NK-92 (cell line): ENCODE data around the gene ASB16.
A peak's percentile ranks its signal among the peaks of the same experiment; 100 is the strongest.

Source experiments
- DNase-seq: peaks from one replicate; lab custom pipeline; 2025; ENCODE audit not compliant: unreplicated experiment; lab: John Stamatoyannopoulos, UW

ASB16 gene

DNA sequence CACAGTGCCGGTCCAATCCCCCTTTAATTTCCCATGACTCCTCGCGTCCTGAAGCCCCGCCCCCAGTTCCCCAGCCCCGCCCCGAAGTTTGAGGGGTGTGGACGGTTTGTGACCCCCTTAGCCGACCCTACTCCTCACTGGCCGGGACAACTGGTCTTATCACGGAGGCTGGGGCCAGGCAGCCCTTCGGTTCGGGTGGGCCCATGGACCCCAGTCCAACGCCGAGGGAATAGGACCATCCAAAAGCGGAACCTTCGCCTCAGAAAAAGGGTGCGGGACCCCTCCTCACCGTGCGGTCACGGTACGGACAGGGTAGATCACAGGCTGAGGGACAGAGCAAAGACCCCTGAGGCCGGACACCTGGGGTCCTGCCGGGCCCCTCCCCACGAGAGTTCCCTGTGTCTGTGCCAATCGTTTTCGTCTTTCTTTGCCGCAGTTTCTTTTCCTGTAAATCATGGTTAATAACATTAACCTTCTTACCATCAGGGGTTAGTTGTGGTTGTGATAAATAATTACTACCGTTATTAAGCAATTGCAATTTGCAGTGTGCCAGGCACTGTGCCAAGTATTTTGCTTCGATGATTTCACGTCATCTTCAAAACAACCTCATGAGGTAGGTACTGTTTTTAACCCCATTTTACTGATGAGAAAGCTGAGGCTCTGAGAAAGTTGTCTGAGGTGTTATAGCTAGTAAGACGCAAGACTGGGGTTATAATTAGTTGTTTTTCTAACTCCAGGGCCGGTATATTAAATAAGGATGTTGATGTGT is 16.8 kb downstream of the ASB16 start:
- DNase-seq: no peak

DNA sequence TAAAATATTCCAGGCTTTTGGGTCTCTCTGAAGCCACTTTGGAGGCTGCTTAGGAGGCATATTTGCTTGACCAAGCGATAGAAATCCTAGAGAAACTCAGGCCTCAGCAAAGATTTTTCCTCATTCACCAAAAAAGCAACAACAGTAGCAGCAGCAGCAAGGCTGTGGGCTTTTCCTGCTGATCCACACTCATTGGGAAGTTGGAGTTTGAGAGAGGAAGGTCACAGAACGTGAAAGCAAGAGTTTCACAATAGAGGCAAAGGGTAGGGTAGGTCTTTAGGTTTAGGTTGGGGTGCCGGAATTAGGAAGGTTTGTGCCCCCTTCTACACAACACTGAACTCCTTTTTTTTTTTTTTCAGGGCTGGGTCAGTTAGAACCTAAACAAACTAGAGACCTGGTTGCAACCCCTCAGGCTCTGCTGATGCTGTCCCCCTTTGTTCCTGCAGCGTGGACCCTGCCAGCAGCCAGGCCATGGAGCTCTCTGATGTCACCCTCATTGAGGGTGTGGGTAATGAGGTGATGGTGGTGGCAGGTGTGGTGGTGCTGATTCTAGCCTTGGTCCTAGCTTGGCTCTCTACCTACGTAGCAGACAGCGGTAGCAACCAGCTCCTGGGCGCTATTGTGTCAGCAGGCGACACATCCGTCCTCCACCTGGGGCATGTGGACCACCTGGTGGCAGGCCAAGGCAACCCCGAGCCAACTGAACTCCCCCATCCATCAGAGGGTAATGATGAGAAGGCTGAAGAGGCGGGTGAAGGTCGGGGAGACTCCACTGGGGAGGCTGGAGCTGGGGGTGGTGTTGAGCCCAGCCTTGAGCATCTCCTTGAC is 18.3 kb downstream of the ASB16 start:
- no peak for DNase-seq

DNA sequence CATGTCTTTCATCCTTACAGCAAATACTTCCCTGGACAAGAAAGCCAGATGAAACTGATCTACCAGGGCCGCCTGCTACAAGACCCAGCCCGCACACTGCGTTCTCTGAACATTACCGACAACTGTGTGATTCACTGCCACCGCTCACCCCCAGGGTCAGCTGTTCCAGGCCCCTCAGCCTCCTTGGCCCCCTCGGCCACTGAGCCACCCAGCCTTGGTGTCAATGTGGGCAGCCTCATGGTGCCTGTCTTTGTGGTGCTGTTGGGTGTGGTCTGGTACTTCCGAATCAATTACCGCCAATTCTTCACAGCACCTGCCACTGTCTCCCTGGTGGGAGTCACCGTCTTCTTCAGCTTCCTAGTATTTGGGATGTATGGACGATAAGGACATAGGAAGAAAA is 20.0 kb downstream of the ASB16 start:
- no peak for DNase-seq

DNA sequence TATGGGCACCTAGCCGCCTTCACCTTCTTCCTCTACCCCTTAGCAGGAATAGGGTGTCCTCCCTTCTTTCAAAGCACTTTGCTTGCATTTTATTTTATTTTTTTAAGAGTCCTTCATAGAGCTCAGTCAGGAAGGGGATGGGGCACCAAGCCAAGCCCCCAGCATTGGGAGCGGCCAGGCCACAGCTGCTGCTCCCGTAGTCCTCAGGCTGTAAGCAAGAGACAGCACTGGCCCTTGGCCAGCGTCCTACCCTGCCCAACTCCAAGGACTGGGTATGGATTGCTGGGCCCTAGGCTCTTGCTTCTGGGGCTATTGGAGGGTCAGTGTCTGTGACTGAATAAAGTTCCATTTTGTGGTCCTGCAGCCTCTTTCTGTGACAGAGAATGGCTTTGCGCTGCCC is 20.9 kb downstream of the ASB16 start:
- DNase-seq: no peak

DNA sequence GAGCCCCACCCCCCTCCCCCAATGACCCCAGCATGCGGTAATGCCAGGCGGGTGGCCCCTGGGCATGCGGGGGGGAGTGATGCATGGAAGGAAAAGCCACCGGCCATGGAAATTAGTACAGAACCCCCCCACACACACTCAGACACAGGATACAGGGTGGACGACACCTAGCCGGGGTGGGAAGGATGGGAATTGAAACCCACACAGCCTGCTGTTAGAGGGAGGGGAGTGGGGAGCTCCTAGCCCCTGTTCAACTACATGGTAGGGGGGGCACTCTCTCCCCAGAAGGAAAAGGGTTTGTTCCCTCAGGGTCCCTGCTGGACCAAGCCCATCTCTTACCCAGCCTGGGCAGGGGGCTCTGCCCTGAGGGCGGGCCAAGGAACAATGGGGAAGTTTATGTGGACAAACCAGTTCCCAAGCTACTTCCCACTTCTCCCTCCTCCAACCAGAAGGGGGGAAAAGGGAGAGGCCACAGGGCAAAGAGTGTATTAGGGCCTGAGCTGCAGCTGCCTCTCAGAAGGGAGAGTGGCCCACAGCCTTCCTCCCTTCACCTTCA is 21.5 kb downstream of the ASB16 start:
- no peak for DNase-seq

DNA sequence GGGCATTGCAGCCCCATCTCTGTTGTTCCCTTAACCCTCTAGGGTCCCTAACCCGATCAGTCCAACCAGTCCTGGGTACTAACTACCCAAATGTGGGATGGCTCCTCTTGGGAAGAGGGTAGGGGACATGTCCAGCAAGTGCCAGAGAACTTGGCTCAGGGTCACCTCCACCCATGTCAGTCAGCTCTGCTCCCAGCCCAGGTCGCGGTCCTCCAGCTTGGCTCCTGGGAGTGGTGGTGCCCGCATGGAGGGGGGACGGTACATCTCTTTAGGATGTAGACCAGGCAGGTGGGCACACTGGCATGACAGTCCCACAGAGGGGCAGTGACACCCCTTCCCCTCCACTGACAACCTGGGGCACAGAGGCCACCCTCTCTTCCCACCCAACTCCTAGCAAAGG is 22.2 kb downstream of the ASB16 start:
- no peak for DNase-seq

DNA sequence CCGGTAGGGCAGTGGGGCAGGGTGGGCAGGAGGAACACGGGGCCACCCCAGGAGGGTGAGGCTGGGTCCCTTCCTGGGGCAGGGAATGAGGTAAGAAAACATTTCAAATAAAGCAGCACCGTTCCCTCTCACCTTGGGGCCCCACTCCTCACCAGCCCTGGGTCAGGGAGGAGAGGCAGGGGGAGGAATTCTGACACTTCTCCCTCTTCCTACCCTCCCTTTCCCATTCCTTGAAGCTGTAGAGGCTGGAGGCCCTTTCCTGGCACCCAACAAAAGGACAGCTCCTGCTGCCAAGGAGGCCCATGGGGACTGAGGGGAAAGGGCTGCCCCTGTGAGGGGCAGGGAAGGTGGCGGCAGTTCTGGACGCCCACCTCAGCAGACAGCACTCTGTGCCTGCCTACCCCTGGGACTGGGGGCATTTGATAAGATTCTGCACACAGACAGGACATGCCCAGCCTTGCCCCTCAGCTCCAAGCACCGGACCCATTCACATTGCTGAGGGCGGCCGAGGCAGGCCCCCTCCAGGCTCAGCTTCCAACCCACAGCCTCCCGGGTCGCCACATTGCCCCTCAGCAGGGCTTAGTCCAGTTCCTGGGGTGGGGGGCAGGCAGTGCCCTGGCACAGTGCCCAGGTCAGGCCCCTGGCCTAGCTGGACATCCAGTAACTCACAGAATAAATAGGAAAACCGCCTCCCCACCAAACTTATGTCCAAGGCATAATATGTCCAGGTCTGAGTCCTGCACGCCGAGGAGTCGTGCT is 23.0 kb downstream of the ASB16 start:
- DNase-seq: no peak

DNA sequence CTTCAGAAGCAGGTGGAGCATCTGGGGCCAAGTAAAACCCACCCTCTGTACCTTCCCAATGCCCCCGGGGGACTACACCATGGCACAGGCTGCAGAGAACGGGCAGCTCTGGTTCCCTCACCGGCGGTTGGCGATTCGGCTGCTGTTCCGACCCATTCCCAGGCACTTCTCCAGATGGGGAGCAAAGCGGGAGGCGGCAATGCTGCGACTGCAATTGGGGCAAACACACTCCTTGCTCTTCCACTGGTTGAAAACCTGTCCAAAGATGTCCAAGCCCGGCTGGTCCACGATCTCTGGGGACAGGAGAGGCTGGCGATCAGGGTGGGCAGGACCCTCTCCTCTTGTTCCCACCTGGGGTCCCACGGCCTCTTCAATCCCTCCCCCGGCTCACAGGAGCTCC is 26.6 kb downstream of the ASB16 start:
- no peak for DNase-seq

DNA sequence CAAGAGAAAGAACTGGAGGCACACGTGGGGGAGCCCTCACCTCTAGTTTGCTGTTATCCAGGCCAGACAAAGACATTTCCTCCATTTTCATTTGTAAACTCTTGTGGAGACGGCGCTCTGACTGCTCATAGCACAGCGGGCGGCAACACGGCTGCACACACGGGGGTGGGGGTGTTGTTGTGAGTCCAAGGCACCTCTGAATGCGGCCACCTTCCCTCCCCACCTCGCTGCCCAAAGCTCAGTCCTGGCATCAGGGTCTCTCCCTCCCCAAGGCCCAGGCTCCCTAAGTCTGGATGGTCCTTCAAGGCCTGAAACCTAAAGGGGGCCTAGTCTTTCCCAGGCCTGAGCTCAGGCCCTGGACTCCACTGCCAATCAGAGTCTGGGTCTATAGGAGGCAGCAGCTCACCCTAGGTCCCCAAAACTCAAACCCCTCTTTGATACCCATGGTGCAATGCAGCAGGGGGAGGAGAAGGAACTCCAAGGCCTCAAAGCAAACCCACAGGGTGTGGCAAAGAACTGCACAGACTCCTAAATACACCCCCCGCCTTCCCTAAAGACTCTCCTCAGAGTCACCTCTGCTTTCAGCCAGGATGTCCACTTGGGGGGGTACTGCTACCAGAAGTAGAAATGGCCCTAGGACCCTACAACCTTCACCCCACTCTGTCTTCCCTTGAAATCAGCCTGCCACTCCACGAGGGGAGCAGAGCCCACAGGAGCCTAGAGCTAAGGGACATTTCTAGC is 27.6 kb downstream of the ASB16 start:
- DNase-seq: no peak

DNA sequence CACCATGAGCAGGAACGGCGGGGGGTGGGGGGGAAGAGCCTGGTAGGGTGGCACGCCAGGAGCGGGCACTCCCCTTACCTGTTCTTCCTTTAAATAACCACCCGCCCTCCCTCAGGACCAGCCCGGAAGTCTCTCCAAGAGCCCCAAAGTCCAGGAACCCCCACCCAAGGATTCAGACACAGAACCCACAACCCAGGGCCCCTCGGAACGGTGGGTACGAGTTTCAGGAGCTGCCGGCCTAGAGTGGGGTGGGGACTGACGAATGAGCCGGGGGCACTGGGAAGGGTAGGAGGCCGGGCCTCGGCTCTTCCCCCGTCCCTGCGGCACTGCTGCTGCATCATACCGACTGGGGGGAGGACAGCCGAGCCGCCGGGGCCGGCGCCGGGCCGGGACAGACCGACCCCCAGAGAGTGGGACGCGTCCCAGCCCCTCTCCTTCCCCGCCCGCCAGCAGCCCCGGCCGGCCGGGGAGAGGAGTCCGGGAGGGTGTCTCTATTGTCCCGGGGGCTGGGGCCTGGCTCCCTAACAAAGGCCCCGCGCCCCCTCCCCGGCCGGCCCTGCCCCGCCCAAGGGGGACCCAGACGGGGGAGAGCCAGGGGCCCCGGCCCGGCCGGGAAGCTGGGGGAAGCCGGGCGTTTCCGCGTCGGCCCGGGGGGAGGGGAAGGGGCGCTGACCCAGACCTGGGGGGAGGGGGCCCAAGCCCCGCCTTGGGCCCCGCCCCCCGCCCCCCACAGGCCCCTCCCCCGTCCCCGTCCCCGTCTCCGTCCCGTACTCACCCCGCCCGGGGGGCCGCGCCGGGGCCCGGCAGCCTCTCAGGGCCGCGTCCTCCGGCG is 28.4 kb downstream of the ASB16 start:
- DNase-seq: no peak

DNA sequence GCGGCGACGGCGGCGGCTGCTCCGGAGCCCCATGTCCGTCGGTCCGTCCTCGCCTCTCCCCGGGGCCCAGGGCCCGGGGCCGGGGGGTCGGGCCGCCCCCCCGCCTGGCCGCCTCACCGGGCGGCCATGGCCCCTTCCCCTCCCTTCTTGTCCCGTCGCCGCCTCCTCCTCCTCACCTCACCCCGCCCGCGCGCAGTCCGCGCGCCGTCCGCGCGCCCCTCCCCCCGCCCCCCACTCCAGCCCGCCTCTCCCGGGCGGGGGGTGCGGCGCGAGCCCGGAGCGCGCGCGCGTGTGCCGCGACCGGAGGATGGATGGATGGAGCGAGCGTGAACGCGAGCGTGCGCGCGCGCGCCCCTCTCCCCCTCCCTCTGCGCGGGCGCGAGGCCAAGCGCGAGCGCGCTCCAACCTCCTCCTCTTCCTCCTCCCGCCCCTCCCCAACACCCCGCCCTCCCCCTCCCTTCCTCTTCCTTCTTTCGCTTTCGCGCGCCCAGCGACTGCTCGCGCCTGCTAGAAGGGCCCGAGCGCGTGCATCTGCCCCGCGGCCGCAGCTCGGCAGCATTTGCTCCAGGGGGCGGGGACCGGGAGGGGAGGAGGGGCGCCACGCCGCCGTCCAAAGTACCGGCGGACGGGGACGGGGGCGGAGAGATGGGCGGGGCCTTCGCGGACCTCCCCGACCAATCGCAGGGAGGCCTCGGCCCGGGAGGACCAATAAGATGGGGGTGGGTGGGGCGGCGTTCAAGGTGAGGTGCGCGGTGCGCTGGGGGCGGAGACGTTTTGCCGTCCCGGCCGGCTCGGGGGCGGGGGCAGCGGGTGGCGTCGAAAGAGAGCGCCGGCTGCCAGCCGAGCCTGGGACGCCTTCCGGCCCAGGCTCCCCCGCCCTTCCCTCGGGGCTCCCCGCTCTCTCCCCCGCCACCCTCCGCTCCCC is 29.3 kb downstream of the ASB16 start, which contains the start of gene ATXN7L3:
TSS of gene ATXN7L3 (minus strand) at position 332 of the 925 bp plus-strand sequence. CDS start 1,814 bp downstream, outside the sequence.
- peak; percentile 94 for DNase-seq

DNA sequence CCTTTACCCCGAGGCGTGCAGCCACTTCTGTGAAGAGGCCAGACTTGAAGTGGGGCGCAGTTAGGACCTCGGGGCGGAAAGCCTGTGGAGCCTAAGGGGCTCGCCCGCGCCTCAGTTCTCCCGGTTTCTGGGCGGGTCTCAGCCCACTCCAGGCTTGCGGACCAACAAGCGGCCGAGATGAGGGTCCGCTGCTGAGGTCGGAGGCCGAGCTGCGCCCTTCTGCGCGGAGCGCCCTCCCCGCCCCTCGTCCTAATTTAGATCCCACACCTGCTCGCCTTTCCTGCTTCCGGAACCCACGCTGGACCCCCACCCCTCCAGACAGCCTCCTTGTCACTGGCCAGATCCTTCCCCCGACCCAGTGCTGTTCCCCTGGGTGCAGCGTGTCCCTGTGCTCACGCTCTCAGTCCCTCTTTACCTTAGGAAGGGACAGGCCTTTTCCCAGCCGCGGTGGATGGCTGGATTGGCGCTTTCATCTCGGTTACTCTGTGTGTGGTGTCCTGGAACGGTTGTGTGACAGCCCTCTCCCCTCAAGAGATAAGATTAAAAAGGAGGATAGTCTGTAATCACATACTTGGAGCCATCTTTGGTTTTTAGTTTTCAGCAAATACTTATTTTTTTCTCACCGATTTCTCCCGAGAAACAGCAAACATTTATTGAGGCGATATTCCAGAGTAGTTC is 30.1 kb downstream of the ASB16 start:
- DNase-seq: no peak

DNA sequence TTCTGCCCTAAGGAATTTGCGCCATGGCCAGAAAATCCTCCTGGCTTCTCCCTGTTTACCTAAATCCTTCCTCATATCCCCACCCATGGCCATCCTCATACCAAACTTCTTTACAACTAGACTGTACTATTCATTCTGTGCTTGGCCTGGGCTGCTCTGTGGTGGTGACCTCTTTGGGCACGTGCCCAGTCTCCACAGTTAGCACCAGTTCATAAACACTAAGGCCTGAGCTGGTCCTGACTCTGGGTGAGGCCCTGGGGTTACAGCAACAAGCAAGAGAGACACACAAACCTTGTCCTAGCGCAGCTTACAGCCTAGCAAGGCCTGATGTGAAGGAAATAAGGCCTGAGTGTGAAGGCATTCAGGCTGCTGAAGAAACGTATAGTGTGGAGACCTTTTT is 32.3 kb downstream of the ASB16 start:
- DNase-seq: no peak

DNA sequence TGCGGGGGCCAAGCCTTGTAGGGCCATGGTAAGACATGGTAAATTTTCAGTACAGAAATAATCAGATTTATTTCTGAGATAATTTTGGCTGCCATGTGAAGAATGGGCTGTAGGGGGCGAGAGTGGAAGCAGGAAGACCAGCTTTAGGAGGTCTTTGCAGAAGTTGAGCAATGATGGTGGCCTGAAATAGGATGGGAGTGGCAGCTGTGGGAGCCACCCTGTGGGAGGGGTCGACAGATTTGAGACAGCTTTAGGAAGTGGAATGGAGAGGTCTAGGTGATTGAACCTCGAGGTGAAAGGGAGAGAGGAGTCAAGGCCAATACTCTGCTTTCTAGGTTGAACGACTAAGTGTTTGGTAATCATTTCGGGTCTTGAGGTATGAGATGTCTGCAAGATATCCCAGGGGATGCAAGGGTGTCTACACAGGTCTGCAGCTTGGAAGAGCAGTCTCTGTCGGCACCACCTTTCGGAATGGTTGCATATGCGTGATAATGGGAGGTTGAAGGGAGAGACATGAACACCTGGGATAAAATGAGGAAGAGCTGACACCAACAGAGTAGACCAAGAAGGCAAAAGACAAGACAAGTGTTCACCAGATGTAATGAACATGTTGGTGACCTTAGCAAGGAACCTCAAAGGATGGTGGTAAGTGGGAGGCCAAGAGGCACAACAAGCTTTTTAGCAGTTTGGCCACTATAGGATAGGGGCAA is 33.4 kb downstream of the ASB16 start:
- DNase-seq: no peak

DNA sequence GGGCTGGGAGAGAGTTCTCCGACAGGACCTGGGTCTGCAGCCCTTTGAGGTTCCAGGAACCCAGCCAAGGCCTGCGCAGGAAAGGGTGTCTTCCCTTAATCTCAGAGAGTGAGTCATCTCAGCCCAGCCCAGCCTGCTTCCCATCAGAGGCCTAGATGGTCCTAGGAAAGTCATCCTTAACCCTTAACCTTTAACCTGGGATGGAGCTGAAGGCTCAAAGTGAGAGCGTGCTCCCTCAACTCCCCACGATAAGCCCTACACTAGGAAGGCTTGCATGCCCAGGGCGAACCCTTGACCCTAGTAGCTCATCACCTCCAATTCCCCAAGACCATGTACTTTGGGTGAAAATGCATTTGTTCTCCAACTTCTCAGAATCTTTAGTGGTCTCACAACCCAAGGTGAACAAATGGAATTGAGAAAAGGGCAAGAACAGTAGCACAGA is 34.0 kb downstream of the ASB16 start:
- DNase-seq: no peak

DNA sequence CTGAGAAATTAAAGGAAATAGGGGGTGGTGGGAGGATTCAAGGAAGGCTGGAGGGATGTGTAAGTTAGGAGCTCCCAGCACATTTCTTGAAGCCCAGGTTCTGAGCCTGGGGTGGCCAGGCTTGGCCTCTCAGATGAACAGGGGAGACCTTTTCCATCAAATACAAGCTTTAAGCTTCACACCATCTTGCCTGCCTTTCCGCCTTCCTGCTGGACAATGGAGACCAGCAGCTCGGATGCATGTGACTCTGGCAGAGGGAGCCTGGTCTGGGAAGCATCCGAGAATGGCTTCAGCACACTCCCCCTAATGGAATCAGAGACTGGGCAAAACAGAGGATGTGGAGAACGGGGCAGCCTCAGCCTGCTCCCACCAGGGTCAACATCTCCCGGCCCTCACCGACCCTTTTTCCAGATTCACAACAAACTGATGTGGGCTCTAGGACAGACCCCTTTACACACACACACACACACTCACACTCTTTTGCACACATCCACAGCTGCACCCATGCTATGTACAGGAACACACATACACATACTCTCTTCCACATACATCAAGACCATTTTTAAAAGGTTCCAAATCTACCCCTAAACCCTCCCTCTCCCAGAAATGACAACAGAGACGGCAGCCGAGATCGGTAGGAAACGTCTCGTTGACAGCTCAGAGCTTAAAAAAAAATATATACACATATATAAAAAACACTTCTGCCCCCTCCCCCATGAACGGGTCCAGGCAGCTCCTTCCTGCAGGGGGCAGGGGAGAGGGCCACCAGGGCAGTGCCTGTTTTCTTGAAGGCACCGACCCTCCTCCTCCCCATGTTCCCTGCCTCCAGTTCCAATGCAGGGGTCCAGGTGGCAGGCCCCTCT is 35.7 kb downstream of the ASB16 start:
- no peak for DNase-seq

DNA sequence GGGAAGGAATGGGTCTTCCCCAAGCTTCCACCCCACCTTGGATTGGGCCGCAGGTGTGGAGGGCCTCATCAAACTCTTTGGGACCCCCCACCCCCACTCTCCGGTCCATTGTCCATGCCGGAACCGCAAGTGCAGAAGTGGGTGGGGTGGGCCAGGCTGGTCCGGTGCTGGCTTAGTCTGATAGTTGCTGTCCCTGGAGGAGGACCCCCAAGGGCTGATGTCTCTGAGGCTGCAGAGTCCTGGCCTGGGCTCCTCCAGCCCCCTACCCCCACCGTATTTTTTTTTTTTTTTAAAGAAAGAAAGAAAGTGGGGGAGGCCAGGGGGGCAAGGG is 36.3 kb downstream of the ASB16 start:
- no peak for DNase-seq
